Central memory CD4-positive, alpha-beta T cell (primary cell): ENCODE measurements around the gene RIBC2.
"Not testable (repeated sequence)": the region's sequence is repeated elsewhere in the genome, so short reads cannot be mapped to it uniquely, and the experiment has no call there.

ENCODE experiments used
- DNase-seq: peaks from one replicate; pipeline ENCODE4 v3.0.0; 2022
- total RNA-seq, 3 experiments: gene quantifications; one replicate each; lab custom pipeline; 2026; lab: John Stamatoyannopoulos, UW

The RIBC2 gene, protein sequence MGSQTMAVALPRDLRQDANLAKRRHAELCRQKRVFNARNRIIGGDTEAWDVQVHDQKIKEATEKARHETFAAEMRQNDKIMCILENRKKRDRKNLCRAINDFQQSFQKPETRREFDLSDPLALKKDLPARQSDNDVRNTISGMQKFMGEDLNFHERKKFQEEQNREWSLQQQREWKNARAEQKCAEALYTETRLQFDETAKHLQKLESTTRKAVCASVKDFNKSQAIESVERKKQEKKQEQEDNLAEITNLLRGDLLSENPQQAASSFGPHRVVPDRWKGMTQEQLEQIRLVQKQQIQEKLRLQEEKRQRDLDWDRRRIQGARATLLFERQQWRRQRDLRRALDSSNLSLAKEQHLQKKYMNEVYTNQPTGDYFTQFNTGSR
- total RNA-seq: 0.11 to 4.8 (median 0.71) reads per million in 3 experiments

- peak; percentile 70 for DNase-seq
Observed at GRCh38 chr22:45413368-45414211, at the start of gene RIBC2, which contains the start of gene SMC1B. RIBC2 (plus strand) TSS chr22:45413693; CDS start chr22:45413887, 194 bp downstream. SMC1B (minus strand) TSS chr22:45413599; CDS start chr22:45413567, 32 bp downstream.

DNA sequence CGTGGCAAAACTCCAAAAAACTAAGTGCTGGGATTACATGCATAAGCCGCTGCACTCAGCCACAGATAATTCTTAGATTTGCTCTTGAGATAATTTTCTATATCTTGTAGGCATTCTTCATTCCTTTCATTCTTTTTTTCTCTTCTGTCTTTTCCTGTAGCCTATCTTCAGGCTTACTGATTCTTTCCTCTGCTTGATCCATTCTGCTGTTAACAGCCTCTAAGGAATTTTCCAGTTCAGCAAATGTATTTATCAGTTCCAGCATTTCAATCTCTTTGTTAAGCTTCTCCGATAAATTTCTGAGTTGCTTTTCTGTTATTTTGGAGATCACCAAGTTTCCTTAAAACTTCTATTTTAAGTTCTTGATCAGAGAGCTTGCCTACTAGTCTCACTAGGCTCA lies 46.8 kb upstream of the RIBC2 start:
- DNase-seq: no peak

- DNase-seq: not testable (repeated sequence)
Observed at GRCh38 chr22:45373592-45373991, 39.9 kb upstream of the RIBC2 start.

DNA sequence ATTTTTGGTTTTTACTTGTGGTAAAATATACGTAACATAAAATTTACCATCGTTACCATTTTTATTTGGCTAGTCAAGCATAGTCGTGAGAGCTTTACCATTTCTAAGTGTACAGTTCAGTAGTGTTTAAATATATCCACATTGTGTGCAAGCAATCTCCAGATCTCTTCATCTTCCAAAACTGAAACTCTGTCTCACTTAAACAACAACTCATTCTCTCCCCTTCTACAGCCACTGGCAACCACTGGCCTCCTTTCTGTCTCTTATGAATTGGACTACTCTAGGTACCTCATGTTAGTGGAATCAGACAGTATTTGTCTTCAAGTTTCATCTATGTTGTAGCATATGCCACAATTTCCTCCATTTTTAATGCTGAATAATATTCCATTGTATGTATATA lies 37.5 kb upstream of the RIBC2 start:
- no peak for DNase-seq

DNA sequence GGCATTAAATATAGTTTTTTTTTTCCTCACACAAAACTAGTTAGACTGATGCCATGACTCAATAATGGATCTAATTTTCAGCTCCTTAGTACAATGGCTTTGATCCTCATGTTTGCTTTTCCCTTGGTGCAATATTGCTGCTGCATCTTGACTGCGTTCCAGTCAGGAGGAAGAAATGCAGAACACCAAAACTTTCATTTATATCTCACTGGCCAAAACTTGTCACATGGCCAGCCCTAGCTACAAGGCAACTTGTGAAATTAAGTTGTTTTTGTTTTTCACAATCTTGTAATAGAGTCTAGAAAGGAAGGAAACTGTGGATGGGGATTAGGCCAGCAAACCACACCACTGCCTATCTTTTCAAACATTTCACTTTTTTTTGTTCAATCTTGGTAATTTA lies 36.8 kb upstream of the RIBC2 start:
- no peak for DNase-seq

DNA sequence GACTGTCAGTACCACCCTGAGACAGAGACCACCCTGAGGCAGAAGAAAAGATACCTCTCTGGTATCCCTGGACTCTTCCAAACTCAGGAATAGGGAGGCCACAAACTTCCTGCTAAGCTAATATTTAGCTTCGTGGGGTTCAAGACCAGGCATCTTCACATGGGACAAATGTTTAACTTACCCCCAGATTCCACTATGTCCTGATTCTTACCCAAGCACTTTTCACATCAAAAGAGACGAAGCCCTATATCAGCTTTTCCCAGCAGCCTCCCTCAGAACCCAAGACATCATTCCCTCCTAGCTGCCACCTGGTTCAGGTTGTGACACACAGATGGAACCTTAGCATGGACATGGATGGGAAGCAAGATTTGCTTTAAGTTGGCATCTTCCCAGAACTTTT lies 32.1 kb upstream of the RIBC2 start:
- no peak for DNase-seq

DNA sequence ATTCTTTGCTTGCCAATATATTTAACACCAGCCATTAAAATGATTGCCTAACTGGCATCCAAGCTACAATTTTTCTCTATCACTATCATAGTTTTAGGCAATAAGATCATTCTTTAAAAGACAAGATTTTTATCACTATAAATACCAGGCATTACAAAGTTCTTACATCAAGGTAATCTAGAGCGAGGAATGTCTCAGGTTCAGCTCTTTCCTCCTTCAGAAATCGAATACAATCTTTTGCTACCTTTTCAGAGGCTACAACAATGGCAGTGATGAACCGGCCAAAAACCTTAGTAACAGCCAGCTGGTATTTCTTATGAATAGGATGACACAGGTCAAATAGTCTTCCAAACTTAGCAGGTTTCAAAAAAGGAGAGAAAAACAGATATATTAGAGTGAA lies 23.9 kb upstream of the RIBC2 start:
- no peak for DNase-seq

DNA sequence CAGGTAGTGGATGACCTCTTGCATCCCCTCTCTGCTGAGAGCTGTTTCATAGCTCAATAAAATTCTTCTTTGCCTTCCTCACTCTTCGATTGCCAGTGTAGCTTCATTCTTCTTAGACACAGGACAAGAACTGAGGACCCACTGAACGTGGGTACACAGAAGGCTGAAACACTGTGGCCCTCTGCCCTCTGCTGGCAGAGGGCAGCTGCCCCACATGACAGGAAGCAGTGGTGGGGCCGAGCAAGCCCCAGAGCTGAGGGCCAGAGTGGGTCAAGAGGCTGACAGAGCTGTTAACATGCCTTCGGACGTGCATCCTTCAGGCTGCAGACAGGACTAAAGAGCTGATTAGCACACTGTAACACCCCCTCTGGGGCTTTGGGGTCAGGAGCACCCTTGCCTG lies 15.7 kb upstream of the RIBC2 start:
- no peak for DNase-seq

GRCh38 chr22:45398214-45398613 lies 15.3 kb upstream of the RIBC2 start:
- no peak for DNase-seq

DNA sequence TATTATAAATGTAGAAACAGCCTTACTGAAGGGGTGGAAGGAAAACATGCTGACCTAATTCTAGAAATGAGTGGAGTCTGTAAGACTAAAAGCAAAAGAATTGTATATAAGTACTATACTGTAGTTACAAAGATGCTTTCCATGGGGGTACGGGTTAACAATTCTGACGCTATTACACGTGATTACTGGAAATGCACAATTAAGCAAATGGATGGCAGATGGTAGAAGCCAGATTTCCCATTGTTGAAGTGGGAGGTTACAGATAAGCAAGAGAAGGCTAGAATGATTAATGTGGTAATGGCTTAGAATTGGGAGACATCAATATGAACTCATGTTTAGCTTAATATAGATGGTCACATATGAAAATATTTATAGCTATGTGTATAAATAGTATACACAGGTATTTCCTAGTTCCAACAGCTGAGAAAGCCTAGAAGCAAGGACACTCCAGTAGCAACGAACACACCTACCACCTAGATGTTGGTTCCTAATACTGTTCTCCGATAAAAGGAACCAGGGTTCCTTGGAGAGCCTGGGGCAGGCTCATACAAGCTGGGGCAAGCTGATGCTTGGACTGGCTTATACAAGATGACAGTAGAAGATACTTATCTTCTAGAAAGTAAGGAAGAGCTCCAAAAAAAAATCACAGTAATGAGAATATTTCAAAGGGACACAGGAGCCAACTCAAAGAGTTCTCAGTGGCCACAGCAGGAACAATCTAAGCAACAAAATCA lies 13.6 kb upstream of the RIBC2 start:
- DNase-seq: no peak

DNA sequence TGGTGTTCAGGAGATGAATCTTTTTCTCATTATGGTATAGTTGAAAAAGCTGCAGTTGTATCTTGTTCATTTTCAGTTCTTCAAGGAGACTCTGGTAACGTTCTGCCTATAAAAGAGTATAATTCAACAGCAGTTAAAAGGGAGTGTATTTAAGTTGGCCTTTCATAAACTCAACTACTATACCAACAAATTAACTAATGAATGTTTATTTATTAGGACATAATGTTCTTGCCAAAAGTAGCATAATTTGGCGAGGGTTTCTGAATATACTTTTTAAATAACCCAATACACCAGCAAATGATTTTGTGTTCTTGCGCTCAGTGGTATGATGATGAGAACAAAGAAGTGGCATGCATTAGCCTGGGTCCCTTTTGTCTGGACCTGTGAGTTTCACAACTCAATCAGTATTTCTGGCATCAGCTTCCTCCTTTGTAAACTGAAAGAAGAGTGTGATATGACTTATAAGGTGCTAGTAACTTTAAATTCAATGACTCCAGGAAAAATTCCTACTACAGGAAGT lies 11.0 kb upstream of the RIBC2 start:
- no peak for DNase-seq

- no peak for DNase-seq
Observed at GRCh38 chr22:45407793-45408192, 5.7 kb upstream of the RIBC2 start.

GRCh38 chr22:45413013-45413367 lies 503 bp upstream of the RIBC2 start:
- DNase-seq: no peak

- no peak for DNase-seq
Observed at GRCh38 chr22:45418056-45418769, 4.7 kb downstream of the RIBC2 start.

DNA sequence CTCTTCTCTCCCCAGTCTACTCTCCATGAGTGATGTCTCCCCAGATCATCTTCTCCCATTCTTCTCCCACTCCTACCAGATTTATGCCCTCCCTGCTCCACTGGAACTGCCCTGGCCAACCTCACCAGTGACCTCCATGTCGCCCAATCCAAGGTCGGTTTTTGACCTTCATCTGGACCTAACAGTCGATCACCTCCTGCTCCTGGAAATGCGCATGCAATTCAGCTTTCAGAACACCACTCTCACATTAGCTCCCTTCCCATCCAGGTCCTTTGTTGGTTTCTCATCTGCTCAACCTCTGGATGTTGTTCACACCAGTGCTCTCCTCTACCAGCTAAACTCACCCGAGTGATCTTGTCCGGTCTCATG lies 5.3 kb downstream of the RIBC2 start:
- no peak for DNase-seq

DNA sequence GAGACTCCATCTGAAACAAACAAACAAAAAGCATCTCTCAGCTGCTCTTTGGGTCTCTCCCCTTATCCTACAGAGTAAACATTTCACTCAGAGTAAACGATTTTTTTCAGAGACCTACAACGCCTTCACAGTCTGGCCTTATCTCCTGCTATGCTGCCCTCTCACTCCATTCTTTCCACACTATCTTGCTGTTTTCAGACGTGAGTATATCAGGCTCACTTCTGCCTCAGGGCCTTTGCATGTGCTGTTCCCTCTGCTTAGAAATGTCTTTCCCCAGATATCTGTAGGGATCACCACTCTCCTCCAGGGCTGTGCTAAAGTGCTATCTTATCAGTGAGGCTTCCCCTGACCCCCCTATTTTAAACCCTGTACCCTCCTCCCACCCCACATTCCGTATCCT lies 6.5 kb downstream of the RIBC2 start:
- DNase-seq: no peak

GRCh38 chr22:45420539-45420938 lies 7.0 kb downstream of the RIBC2 start:
- no peak for DNase-seq

GRCh38 chr22:45421349-45422055 lies 8.0 kb downstream of the RIBC2 start:
- DNase-seq: no peak

DNA sequence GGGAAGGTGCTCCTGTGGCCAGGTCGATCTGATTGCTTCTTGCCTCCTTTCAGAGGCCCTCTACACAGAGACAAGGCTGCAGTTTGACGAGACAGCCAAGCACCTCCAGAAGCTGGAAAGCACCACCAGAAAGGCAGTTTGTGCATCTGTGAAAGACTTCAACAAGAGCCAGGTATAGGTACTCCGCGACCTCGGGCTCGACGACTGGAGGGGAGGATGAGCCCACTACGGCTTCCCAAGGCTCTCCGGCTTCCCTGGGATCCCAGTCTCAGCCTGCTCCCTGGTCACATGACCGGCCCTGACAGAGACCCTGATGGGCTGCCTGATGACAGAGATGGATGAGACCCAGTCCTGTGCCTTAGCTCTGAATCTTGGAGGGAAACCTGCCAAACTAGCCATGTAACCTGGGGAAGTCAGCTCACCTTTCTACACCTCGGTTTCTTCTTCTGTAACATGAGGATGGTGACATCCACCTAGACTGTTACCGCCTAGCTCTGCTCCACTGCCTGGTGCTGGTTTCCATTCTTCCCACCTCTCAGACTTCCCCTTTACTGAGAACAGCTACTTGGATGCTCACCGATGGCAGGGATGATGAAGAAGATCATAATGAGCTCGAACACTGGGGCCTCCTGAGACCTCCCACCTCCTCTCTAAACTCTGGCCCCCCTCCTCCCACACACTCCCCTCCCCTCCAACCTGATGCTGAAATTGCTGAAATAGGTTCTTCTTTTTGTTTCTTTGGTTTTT lies 8.9 kb downstream of the RIBC2 start:
- no peak for DNase-seq

DNA sequence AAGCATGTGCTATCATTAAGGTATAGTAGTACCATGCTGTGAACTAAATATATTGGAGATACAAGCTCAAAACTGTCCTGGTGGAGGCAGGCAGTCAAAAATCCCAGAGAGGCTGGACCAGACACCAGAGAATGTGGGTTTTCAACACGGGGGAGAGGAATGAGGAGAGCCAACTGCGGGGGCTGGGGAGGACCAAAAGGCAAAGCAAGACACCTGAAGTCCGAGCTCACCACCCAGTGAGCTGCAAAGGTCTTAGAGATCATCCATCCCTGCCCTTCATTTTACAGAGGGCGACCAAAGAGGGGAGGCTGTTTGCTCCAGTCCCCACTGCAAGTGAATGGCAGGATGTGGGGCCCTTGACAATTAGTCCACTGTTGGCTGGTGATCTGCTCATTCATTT lies 10.0 kb downstream of the RIBC2 start:
- no peak for DNase-seq

DNA sequence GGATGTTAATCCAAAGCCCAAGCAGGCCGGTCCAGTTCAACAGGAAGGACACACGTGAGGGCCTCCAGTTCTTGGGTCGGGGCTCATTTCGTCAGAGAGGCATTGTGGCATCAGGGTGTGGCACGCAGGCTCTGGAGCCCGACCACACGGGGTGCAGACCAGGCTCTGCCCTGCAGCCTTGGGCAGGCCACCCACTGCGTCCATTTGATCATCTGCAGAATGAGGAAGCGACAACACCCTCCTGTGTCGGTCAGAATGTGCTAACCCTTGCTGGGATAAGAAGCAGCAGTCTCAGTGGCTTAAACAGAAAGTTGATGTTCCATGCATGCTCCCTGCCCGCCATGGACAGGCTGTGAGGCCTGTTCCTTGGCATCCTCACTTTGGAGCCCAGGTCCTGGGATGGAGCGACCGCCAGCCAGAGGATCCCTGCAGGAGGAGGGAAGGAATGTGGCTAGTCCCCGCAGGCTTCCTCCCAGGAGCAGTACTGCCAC lies 10.8 kb downstream of the RIBC2 start:
- no peak for DNase-seq
